Measurements from ENCODE around the gene TTC23L. TPM values are rescaled to one million over a fixed set of nuclear protein-coding genes. Genes with fewer than 3 reads are reported as not detected.

The TTC23L gene
- total and polyA plus RNA-seq, 2 of the 8 experiments (the other 6 are each of a cell fraction or from before 2014, with no cell fraction given), result 1.1 to 2.4 TPM

DNA sequence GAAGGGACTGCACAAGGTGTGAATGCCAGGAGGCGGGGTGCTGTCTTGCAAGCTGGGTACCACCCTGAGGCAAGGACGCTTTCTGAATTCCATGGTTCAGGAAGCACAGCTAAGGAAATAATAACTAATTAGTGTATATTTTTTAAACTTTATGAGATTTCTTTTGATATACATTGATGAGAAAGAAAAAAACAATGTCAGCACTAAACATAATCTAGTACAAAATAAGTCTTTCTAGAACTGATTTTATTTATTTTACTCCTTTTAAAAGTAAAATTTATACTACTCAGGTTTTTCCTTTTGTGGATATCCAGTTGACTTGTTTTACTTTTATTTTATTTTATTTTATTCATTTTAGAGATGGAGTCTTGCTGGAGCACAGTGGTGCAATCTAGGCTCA, 94.0 kb downstream of the TTC23L start:
- no peak for DNase-seq (ENCODE audit: low read depth in 1 of 2, low spot score in 2 of 2)
- Histone ChIP-seq H4K91ac (replicated peaks; ENCODE audit: insufficient read length, low read length) (no peak overlapping the region), H3K79me1 (ENCODE audit: low read depth, low read length) (peaks cover 3% of the 10 kb centered on the region), H3K18ac (ENCODE audit: extremely low read depth, low read length) (no peak overlapping the region), H3K79me2 (ENCODE audit: control insufficient read depth in 1 of 2, insufficient read depth in 2 of 2, low read length in 2 of 2) (peaks cover 6 to 42% of the 10 kb centered on the region in 2 experiments; a peak in 3 of 4 replicates), H3K4me2 (ENCODE audit: insufficient read depth in 1 of 2, low read depth in 2 of 2, low read length in 2 of 2) (no peak overlapping the region), H2BK15ac (ENCODE audit: low read length) (no peak overlapping the region), H2AFZ (ENCODE audit: low read length) (no peak overlapping the region), H3K36me3 (ENCODE audit: control insufficient read depth in 2 of 4, insufficient read depth in 4 of 4, low read length in 3 of 4) (peaks cover 8 to 27% (median 17%) of the 10 kb centered on the region in 4 experiments), H3K4me1 (replicated peaks in 1 of 4; ENCODE audit: control insufficient read depth in 3 of 4, insufficient read depth in 4 of 4, low read length in 3 of 4) (no peaks in the 10 kb centered on the region; a peak in 1 of 7 replicates), H3K14ac (ENCODE audit: insufficient read length) (no peak overlapping the region), H2BK5ac (ENCODE audit: low read depth, low read length) (no peak overlapping the region), H2BK120ac (replicated peaks; ENCODE audit: low read depth, low read length) (no peak overlapping the region), H3K4ac (replicated peaks; ENCODE audit: insufficient read length, low read depth, low read length) (no peak overlapping the region), H2BK12ac (ENCODE audit: low read depth, low read length) (no peak overlapping the region), H3K27ac (ENCODE audit: low read depth, low read length) (no peak overlapping the region), H4K20me1 (replicated peaks in 1 of 2; ENCODE audit: control insufficient read depth in 1 of 2, insufficient read depth in 2 of 2, low read length in 2 of 2) (peaks cover 0 to 2% of the 10 kb centered on the region in 2 experiments), H3K9ac (replicated peaks in 1 of 4; ENCODE audit: extremely low read depth in 1 of 4, low read depth in 3 of 4, low read length in 3 of 4) (no peak overlapping the region), H3K56ac (replicated peaks; ENCODE audit: insufficient read length, low read depth, low read length) (no peak overlapping the region), H3K9me3 (ENCODE audit: insufficient read depth in 2 of 2, low read depth in 1 of 2, low read length in 1 of 2) (no peaks in the 10 kb centered on the region), H3K23me2 (ENCODE audit: low read depth, low read length) (no peaks in the 10 kb centered on the region), H3K27me3 (replicated peaks in 1 of 4; ENCODE audit: control insufficient read depth in 3 of 4, extremely low read depth in 1 of 4, insufficient read depth in 3 of 4, low read length in 3 of 4) (no peaks in the 10 kb centered on the region), H3K23ac (ENCODE audit: insufficient read length) (no peak overlapping the region), H4K8ac (ENCODE audit: extremely low read depth, insufficient read depth, low read length) (no peak overlapping the region), H4K5ac (ENCODE audit: insufficient read length, low read depth, low read length) (no peak overlapping the region), H2AK5ac (ENCODE audit: low read depth, low read length) (no peak overlapping the region), H3K4me3 (ENCODE audit: extremely low read depth in 1 of 4, insufficient read depth in 2 of 4, low read depth in 3 of 4, low read length in 4 of 4) (no peak overlapping the region), H2BK20ac (ENCODE audit: low read length) (no peak overlapping the region)
- FAIRE-seq, result no peak
- POLR2A ChIA-PET (ENCODE audit: partially characterized antibody), result interaction anchor here (1.9 kb wide), 1 partner anchor 15 kb away, joined by 5 read pairs; no protein-coding TSS in a partner anchor
- 96% methylated on average over 2 of the region's 2 CpGs; no CpG with 5 or more reads in 1 of the 2 experiments for WGBS, 2 experiments (ENCODE audit: extremely low coverage in 1 of 2, insufficient coverage in 1 of 2, insufficient read length in 1 of 2, insufficient replicate concordance in 2 of 2, low coverage in 1 of 2, low lambda C conversion rate in 2 of 2, missing lambda C conversion rate in 1 of 2)
- CTCF ChIA-PET (ENCODE audit: partially characterized antibody), result no interaction called here
- no peak for TF ChIP-seq KDM4A (IDR thresholded peaks at IDR 0.05; ENCODE audit: low read depth, low read length, severe bottlenecking)
- no peak for TF ChIP-seq BACH1 (IDR thresholded peaks at IDR 0.05; ENCODE audit: low read length)
- TF ChIP-seq SP4 (IDR thresholded peaks at IDR 0.05; ENCODE audit: low read length), result no peak
- no peak for TF ChIP-seq MAFK (IDR thresholded peaks at IDR 0.05; ENCODE audit: low read depth, low read length)
- no peak for TF ChIP-seq ASH2L (IDR thresholded peaks at IDR 0.05; ENCODE audit: low read length)
- no peak for TF ChIP-seq EP300 (IDR thresholded peaks at IDR 0.05; ENCODE audit: borderline replicate concordance in 1 of 2, low read depth in 2 of 2, low read length in 2 of 2)
- TF ChIP-seq RBBP5 (IDR thresholded peaks at IDR 0.05; ENCODE audit: borderline replicate concordance, low read depth, low read length), result no peak
- no peak for TF ChIP-seq SRF (IDR thresholded peaks at IDR 0.05; ENCODE audit: low read depth, low read length)
- TF ChIP-seq CHD1 (IDR thresholded peaks at IDR 0.05; ENCODE audit: low read depth, low read length), result no peak
- no peak for TF ChIP-seq SIRT6 (IDR thresholded peaks at IDR 0.05; ENCODE audit: low read length)
- TF ChIP-seq PHF8 (conservative IDR thresholded peaks at IDR 0.05; ENCODE audit: low read depth, low read length), result no peak
- no peak for TF ChIP-seq EZH2 (IDR thresholded peaks at IDR 0.05; ENCODE audit: low read depth, low read length, severe bottlenecking)
- TF ChIP-seq CBX8 (IDR thresholded peaks at IDR 0.05; ENCODE audit: borderline replicate concordance, low read depth, low read length), result no peak
- no peak for TF ChIP-seq YY1 (IDR thresholded peaks at IDR 0.05; ENCODE audit: low read depth, low read length)
- no peak for TF ChIP-seq FOSL1 (IDR thresholded peaks at IDR 0.05; ENCODE audit: insufficient read depth, low read depth, low read length)

Measured in H1 (cell line).